Activated CD4-positive, alpha-beta memory T cell treated with anti-CD3 and anti-CD28 coated beads for 36 hours (primary cell): Measurements from ENCODE around the gene FAM169A. TPM values are rescaled to one million over a fixed set of nuclear protein-coding genes. Genes with fewer than 3 reads are reported as not detected.
"Not testable (repeated sequence)": the region's sequence is repeated elsewhere in the genome, so short reads cannot be mapped to it uniquely, and the experiment has no call there.

Experiments used
- CTCF ChIA-PET: fragments of 350-600 bp; sonication (Branson Sonifier 250); formaldehyde crosslinking; loops from one replicate; lab custom pipeline; 2021; ENCODE audit warnings: antibody characterized with exemption, inconsistent platforms; lab: Charles Lee
- POLR2A ChIA-PET: fragments of 350-600 bp; sonication (Branson Sonifier 250); formaldehyde crosslinking; loops from one replicate; lab custom pipeline; 2021; ENCODE audit warnings: antibody characterized with exemption; lab: Charles Lee
- DNase-seq: peaks from one replicate; pipeline ENCODE4 v3.0.0-alpha.2; 2020
- H3K27ac Mint-ChIP-seq: one replicate; pipeline ENCODE4 v1.8.0; 2021; ENCODE audit warnings: mixed read lengths
- H3K27me3 Mint-ChIP-seq: one replicate; pipeline ENCODE4 v1.8.0; 2021; ENCODE audit warnings: mixed read lengths
- H3K36me3 Mint-ChIP-seq: one replicate; pipeline ENCODE4 v1.8.0; 2021; ENCODE audit warnings: mixed read lengths
- H3K4me1 Mint-ChIP-seq: one replicate; pipeline ENCODE4 v1.8.0; 2021; ENCODE audit warnings: low read depth, mixed read lengths
- H3K4me3 Mint-ChIP-seq: one replicate; pipeline ENCODE4 v1.8.0; 2021; ENCODE audit warnings: mild to moderate bottlenecking, mixed read lengths
- H3K9me3 Mint-ChIP-seq: one replicate; pipeline ENCODE4 v1.8.0; 2021; ENCODE audit warnings: mixed read lengths
- intact Hi-C: fragments of 100-400 bp; cut with micrococcal nuclease; formaldehyde crosslinking; loops from one replicate; pipeline ENCODE4 v1.15.1; 2023
- total RNA-seq, 2 experiments: library from RNA; stranded (reverse); gene quantifications; one replicate each; pipeline ENCODE4 v1.2.3, GENCODE V29; 2021

FAM169A gene
- 10 to 100 TPM in 1 of 2 experiments, 1 to 10 TPM in 1; 9.0 to 10.4 TPM for total RNA-seq

GRCh38 chr5:74865804-74866595 lies at the start of gene FAM169A:
FAM169A (minus strand) TSS chr5:74866387; CDS start chr5:74841676, 24,711 bp downstream.
- CTCF ChIA-PET = interaction anchor here (0.6 to 2.1 kb wide), 3 partner anchors 69 to 890 kb away, joined by 3 to 6 read pairs (median 3); no protein-coding TSS in a partner anchor

GRCh38 chr5:74915488-74915887 lies 49.3 kb upstream of the FAM169A start:
- peaks cover 3% of the 10 kb centered on the region for H3K27me3 Mint-ChIP-seq
- ChIA-PET CTCF (no interaction called here), POLR2A (no interaction called here)
- H3K36me3 Mint-ChIP-seq = no peaks in the 10 kb centered on the region
- no peak overlapping the region for H3K27ac Mint-ChIP-seq
- H3K4me3 Mint-ChIP-seq = no peak overlapping the region
- no peaks in the 10 kb centered on the region for H3K9me3 Mint-ChIP-seq
- DNase-seq = no peak
- intact Hi-C loops = loop anchor here (5.0 kb wide), 1 partner anchor 1013 kb away; no protein-coding TSS in a partner anchor
- H3K4me1 Mint-ChIP-seq = no peaks in the 10 kb centered on the region

More at GRCh38 chr5:74865804-74866595, at the start of gene FAM169A:
- Mint-ChIP-seq H3K27ac (peak within 1 kb of the TSS; percentile 76), H3K9me3 (no peaks in the 10 kb centered on the region), H3K36me3 (no peaks in the 10 kb centered on the region), H3K4me1 (peaks cover 23% of the 10 kb centered on the region), H3K27me3 (peaks cover 3% of the 10 kb centered on the region), H3K4me3 (peak within 1 kb of the TSS; percentile 84)
- intact Hi-C loops = loop anchor here (5.0 to 10.0 kb wide), 2 partner anchors 99 to 189 kb away; partner anchors contain the start of genes GCNT4, GFM2 and NSA2
- POLR2A ChIA-PET = no interaction called here
- peak; percentile 56 for DNase-seq

GRCh38 chr5:74911421-74911820 lies 45.2 kb upstream of the FAM169A start:
- not testable (repeated sequence) for H3K27ac Mint-ChIP-seq

DNA sequence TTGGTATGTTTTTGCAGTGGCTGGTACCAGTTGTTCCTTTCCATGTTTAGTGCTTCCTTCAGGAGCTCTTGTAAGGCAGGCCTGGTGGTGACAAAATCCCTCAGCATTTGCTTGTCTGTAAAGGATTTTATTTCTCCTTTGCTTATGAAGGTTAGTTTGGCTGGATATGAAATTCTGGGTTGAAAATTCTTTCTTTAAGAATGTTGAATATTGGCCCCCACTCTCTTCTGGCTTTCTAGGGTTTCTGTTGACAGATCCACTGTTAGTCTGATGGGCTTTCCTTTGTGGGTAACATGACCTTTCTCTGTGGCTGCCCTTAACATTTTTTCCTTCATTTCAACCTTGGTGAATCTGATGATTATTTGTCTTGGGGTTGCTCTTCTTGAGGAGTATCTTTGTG lies 43.7 kb upstream of the FAM169A start:
- not testable (repeated sequence) for DNase-seq

More at GRCh38 chr5:74911421-74911820, 45.2 kb upstream of the FAM169A start:
- H3K4me3 Mint-ChIP-seq, H3K9me3 Mint-ChIP-seq, CTCF ChIA-PET, H3K36me3 Mint-ChIP-seq, POLR2A ChIA-PET, intact Hi-C loops, H3K27me3 Mint-ChIP-seq, DNase-seq, H3K4me1 Mint-ChIP-seq: not testable (repeated sequence)

DNA sequence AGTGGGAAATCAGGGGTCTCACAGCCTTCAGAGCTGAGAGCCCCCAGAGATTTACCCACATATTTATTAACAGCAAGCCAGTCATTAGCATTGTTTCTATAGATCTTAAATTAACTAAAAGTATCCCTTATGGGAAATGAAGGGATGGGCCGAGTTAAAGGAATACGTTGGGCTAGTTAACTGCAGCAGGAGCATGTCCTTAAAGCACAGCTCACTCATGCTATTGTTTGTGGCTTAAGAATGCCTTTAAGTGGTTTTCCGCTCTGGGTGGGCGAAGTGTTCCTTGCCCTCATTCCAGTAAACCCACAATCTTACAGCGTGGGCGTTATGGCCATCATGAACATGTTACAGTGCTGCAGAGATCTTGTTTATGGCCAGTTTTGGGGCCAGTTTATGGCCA lies 42.0 kb upstream of the FAM169A start:
- intact Hi-C loops, H3K4me3 Mint-ChIP-seq, POLR2A ChIA-PET, H3K9me3 Mint-ChIP-seq, CTCF ChIA-PET, H3K36me3 Mint-ChIP-seq, H3K4me1 Mint-ChIP-seq, DNase-seq, H3K27me3 Mint-ChIP-seq, H3K27ac Mint-ChIP-seq: not testable (repeated sequence)

More for the DNA sequence above, 43.7 kb upstream of the FAM169A start:
- H3K27ac Mint-ChIP-seq, H3K27me3 Mint-ChIP-seq, H3K4me3 Mint-ChIP-seq, H3K9me3 Mint-ChIP-seq, POLR2A ChIA-PET, intact Hi-C loops, H3K36me3 Mint-ChIP-seq, CTCF ChIA-PET, H3K4me1 Mint-ChIP-seq: not testable (repeated sequence)

DNA sequence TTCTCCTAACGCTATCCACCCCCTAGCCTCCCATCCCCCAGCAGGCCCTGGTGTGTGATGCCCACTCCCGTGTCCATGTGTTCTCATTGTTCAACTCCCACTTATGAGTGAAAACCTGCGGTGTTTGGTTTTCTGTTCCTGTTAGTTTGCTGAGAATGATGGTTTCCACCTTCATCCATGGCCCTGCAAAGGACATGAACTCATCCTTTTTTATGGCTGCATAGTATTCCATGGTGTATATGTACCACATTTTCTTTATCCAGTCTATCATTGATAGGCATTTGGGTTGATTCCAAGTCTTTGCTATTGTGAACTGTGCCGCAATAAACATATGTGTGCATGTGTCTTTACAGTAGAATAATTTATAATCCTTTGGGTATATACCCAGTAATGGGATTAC lies 38.5 kb upstream of the FAM169A start:
- H3K36me3 Mint-ChIP-seq, POLR2A ChIA-PET, CTCF ChIA-PET, intact Hi-C loops, H3K27ac Mint-ChIP-seq, H3K4me3 Mint-ChIP-seq, DNase-seq, H3K9me3 Mint-ChIP-seq, H3K4me1 Mint-ChIP-seq, H3K27me3 Mint-ChIP-seq: not testable (repeated sequence)

DNA sequence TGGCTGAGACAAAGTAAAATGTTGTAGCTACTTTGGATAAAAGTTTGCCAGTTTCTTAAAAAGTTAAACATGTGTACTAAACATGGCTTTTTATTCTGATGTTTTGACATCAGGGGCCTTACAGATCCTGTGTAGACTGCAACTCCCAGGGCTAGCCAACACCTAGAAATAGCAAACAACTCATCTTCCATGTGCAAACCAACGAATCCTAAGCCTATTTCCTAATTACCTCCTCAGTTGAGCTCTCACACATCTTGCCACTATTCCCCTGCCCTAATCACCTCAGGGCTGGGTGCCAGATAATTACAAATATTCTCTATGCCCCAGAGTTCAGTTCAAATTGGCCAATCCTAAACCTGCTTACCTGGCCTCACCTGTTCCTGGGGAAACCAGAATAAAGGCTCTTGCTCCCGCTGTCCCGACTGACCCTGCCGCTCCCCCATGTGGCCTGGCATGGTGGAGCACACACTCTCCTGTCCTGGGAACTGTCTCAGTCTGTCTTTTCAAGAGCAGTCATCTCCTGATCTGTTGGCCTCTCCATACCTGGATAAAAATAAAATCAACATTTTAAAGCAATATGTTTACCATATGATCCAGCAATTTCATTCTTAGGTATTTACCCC lies 37.1 kb upstream of the FAM169A start:
- Mint-ChIP-seq H3K4me1 (no peaks in the 10 kb centered on the region), H3K36me3 (no peaks in the 10 kb centered on the region), H3K9me3 (no peaks in the 10 kb centered on the region), H3K27ac (no peak overlapping the region), H3K4me3 (no peak overlapping the region), H3K27me3 (no peaks in the 10 kb centered on the region)
- intact Hi-C loops = loop anchor here (1.0 kb wide), 1 partner anchor 217 kb away; no protein-coding TSS in a partner anchor
- peak; percentile 43 for DNase-seq
- CTCF ChIA-PET = interaction anchor here (0.7 to 1.0 kb wide), 3 partner anchors 49 to 1001 kb away, joined by 3 to 4 read pairs (median 3); no protein-coding TSS in a partner anchor
- POLR2A ChIA-PET = interaction anchor here (0.6 kb wide), 1 partner anchor 249 kb away, joined by 3 read pairs; no protein-coding TSS in a partner anchor

DNA sequence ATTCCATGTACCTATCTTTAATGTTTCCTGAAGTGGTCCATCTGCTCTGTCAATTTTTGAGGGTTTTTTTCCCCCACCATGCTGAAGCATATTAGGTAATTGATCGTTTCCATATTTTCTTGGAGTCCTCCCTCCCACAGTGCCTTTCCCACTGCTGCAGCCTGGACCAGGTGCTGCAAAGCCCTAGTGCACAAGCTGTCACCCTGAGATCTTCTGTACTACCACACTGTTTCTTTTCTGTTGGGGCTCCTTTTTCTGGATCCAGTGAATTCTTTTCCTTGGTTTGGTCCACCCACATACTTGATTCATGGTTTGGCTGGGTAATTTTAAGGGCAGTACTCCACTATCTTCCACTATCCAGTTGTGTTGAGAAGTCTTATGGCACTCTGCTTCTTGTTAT lies 30.9 kb upstream of the FAM169A start:
- Mint-ChIP-seq H3K27ac (no peak overlapping the region), H3K36me3 (no peaks in the 10 kb centered on the region), H3K4me1 (no peaks in the 10 kb centered on the region), H3K4me3 (no peak overlapping the region), H3K9me3 (peaks cover 2% of the 10 kb centered on the region), H3K27me3 (peaks cover 2% of the 10 kb centered on the region)
- CTCF ChIA-PET = no interaction called here
- intact Hi-C loops = no loop called here
- POLR2A ChIA-PET = no interaction called here
- no peak for DNase-seq

GRCh38 chr5:74895906-74896305 lies 29.7 kb upstream of the FAM169A start:
- intact Hi-C loops = no loop called here
- Mint-ChIP-seq H3K27ac (no peak overlapping the region), H3K4me3 (no peak overlapping the region), H3K4me1 (no peaks in the 10 kb centered on the region), H3K36me3 (no peaks in the 10 kb centered on the region), H3K27me3 (peaks cover 2% of the 10 kb centered on the region), H3K9me3 (peaks cover 2% of the 10 kb centered on the region)
- CTCF ChIA-PET = no interaction called here
- POLR2A ChIA-PET = no interaction called here
- DNase-seq = no peak

GRCh38 chr5:74894351-74894750 lies 28.2 kb upstream of the FAM169A start:
- no peaks in the 10 kb centered on the region for H3K36me3 Mint-ChIP-seq
- no peak overlapping the region for H3K27ac Mint-ChIP-seq
- H3K27me3 Mint-ChIP-seq = peaks cover 2% of the 10 kb centered on the region
- intact Hi-C loops = no loop called here
- no peak for DNase-seq
- no peak overlapping the region for H3K4me3 Mint-ChIP-seq
- CTCF ChIA-PET = no interaction called here
- POLR2A ChIA-PET = no interaction called here
- H3K4me1 Mint-ChIP-seq = no peaks in the 10 kb centered on the region
- peaks cover 2% of the 10 kb centered on the region for H3K9me3 Mint-ChIP-seq

- POLR2A ChIA-PET = no interaction called here
- H3K4me3 Mint-ChIP-seq = no peak overlapping the region
- H3K27me3 Mint-ChIP-seq = peaks cover 2% of the 10 kb centered on the region
- no peak for DNase-seq
- no peaks in the 10 kb centered on the region for H3K4me1 Mint-ChIP-seq
- peaks cover 2% of the 10 kb centered on the region for H3K9me3 Mint-ChIP-seq
- H3K27ac Mint-ChIP-seq = no peak overlapping the region
- intact Hi-C loops = no loop called here
- CTCF ChIA-PET = no interaction called here
- no peaks in the 10 kb centered on the region for H3K36me3 Mint-ChIP-seq
Observed at GRCh38 chr5:74892921-74893320, 26.7 kb upstream of the FAM169A start.

DNA sequence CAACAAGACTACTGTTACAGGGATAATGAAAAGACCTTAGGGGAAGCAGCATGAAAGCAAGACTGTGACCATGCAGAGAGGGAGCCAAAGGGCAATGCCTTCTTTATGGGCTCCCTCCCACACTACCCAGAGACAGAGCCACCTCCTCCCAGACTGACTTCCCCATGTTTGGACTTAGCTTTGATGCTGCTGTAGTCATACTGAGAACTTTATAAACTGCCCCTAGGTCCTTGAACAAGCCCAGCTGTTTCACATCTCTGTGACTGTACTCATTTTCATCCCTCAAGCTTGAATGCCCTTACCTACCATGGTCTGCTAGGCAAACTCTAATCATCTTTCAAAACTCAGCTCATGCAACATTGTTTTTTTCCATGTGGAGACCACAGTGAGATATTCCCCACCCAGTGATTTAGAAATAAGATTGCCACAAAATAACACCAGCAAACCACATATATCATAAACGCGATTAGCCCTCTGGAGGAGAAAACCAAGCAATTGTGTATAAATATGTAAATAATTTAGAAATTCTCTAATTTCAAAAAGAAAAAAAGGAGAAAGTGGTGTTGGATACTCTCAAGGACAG lies 23.4 kb upstream of the FAM169A start:
- ChIA-PET CTCF (no interaction called here), POLR2A (no interaction called here)
- intact Hi-C loops = no loop called here
- H3K4me1 Mint-ChIP-seq = no peaks in the 10 kb centered on the region
- no peak overlapping the region for H3K27ac Mint-ChIP-seq
- no peaks in the 10 kb centered on the region for H3K36me3 Mint-ChIP-seq
- H3K9me3 Mint-ChIP-seq = peaks cover 2% of the 10 kb centered on the region
- peaks cover 2% of the 10 kb centered on the region for H3K27me3 Mint-ChIP-seq
- DNase-seq = no peak
- no peak overlapping the region for H3K4me3 Mint-ChIP-seq
